ENCODE data around the gene ITGB5. TPM values are rescaled to one million over a fixed set of nuclear protein-coding genes. Genes with fewer than 3 reads are reported as not detected.

The ITGB5 gene
- total RNA-seq, 1 donor from 2014 or later = 70.0 TPM

DNA sequence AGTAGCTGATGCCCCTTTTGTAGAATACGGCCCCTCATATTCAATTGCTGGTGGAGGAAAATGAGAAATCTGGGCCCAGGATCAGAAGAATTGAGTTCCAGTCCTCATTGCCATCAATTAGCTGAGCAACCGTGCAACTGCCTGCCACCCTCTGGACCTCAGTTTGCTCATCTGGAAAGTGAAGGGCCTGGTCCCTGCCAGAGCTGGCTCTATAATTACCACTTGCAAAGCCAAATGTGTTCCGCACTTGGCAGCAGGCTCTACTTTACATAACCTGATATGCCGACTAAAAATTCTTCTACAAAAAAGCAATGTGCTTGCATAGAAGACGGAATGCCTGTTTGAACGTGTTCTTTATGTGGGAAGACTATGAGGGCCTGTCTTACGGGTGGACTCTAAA is 8.6 kb upstream of the ITGB5 start:
- DNase-seq (ENCODE audit: low read depth in 2 of 2) = no peak

DNA sequence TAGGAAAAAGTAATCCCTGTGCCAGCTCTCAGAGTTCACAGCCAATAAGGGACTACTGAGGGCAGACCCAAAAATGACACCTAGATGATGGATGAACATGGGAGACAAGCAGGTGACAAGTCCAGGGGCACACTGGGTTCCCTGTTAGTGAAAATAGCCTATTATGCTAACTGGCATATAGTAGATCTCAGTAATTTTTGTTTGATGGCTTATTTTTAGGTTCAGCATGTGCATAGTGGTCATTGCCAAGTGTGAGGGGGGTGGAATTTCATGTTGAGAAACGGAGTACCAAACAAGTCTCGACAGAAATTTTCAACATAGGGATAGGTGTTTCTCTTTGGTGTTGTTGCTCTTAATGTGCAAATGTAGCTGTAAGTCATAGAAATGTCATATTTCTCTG is 6.4 kb upstream of the ITGB5 start:
- DNase-seq (ENCODE audit: low read depth in 2 of 2) = no peak

DNA sequence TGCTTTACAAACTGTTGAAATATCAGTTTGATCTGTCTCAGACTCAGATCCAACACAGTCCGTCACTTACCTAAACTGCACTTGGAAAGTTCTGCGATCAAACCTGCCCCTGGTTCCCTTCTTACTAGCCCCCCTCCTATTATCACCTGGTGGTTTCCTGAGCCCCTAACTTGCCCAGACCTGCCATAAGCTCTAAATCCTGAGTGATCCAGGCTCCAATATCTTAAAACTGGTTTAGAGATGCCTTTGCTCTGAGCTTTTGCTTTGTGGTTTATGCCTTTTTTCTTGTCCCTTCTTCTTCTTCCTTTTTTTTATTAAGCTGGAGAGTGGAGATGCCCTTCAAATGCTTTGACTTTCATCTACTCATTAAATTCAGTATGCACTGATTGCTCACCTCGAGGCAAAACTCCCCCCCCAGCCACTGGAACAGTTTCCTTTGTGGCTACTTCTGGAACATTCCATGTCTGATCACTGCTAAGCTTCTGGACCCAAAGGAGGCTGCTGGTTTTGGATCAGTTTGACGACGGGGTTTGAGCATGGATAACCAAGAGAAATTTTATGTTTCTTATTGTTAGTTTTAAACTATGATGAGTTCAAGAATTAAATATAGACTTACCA is 3.5 kb upstream of the ITGB5 start:
- no peak for DNase-seq (ENCODE audit: low read depth in 2 of 2)

DNA sequence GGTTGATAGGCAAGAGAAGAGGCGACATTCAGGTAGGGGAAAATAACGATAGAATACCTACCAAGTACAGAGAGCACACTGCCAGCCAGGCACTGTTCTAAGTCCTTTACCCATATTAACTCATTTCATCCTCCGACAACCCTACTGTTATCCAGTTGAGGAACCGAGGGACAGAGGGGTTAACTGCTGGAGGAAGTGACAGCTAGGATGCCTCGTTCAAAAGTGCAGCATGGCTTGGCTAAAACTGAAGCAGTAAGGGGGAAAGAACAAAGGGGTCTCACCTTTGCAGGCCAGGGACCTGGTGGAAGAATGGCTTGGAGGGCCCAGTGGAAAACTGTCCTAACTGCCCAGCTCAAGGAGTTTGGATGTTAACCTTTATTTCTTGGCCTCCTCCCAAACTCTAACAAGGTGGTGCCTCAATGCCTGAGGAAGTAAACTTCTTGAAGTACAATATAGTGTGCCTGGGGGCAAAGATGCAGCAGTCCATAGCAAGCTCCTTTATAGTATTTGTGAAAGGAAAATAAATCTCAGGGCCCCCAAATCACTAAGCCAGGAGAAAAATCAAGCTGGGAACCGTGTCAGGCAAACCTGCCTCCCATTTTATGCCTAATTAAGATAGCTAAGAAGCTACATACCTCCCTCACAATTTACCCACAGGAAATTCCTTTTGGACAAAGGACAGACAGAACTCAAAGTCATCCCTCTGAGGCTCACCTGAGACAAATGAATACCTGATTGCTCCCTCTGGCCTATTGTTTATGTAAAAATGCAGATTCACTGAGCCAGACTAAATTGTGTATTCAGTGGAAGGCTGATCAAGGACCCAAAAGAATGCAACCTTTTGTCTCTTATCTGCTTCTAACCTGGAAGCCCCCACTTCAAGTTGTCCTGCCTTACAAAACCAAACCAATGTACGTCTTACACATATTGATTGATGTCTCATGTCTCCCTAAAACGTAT is 1.6 kb upstream of the ITGB5 start:
- DNase-seq (ENCODE audit: low read depth in 2 of 2) = no peak

DNA sequence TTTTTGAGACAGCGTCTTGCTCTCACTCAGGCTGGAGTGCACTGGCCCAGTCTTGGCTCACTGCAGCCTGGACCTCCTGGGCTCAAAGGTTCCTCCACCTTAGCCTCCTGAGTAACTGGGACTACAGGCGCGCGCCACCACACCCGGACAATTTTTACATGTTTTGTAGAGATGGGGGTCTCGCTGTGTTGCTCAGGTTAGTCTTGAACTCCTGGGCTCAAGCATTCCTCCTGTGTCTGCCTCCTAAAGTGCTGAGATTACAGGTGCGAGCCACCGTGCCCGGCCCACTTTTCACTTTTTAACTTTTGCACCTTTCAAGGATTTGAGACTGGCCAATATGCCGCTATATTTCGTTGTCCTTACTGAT is 750 bp upstream of the ITGB5 start:
- DNase-seq (ENCODE audit: low read depth in 2 of 2) = no peak

DNA sequence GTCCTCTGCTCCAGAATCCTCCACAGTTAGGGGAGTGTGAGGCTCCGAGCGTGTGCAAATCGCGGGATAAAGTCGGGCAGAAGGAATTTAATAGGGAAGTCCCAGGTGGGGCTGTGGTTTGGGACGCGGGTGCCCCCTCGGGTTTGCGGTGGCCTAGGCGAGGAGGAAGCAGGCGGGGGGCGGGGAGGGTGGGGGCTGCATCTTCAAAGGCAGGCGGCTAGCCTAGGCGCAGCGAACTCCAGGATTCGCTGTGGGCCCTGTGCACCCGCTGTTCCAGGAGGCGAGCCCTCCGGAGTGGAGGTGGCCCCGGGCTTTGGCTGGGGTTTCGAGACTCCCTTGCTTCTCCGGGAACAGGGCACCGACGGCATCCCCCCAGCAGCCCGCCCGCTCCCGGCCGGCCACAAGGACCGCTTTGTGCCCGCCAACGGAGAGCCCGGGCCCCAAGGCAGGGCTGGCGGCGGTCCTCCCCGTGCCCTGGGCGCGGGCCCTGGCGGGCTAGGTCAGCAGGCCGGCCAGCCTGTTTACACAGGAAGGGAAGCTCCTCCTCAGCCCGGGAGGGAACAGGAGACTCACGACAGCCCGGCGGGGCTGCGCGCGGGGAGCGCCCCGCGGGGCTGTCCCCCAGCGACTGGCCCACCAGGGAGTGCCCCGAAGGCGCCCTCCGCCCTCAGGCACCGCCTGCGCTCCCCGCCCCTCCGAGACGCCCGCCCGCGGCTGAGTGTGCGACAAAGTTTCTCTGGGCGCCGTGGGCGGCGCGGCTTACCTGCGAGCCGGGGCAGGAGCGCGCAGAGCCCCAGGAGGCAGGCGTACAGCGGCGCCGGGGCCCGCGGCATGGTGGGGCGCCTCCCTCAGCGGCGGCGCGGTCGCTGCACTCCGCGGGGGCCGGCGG is 753 bp downstream of the ITGB5 start:
- DNase-seq (ENCODE audit: low read depth in 2 of 2) = peak in 1 of 2 donors; percentile 58

DNA sequence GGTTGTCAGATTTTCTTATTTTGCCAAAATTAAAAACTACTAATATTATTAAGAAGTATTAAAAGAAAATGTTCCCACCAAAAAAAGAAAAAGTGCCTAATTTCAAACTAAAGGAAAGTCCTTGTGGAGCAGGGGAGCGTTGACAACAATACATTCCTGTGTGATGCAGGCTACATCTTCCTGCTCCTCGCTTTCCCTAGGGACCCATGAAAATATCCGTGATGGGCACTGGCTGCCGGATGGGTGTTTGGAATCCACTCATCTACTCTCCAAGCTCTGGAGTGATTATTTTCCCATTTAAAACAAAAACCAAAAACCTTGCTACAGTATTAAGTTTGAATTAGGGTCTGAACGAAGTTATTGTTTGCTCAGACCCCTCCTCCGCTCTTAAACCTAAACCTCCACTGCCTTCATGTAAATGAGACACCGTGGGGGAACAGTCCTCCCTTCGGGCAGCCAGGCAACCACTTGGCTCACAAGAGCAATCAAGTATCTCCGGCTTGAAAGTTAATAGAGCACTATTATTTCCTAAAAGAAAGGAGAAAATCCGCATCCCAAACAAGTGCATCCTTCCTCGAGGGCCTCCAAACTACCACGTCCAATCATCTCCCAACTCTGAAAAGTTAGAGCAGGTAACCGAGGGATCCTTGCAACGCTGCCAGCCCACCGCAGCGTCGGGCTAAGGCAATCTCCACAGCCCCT is 1.5 kb downstream of the ITGB5 start:
- DNase-seq (ENCODE audit: low read depth in 2 of 2) = no peak

DNA sequence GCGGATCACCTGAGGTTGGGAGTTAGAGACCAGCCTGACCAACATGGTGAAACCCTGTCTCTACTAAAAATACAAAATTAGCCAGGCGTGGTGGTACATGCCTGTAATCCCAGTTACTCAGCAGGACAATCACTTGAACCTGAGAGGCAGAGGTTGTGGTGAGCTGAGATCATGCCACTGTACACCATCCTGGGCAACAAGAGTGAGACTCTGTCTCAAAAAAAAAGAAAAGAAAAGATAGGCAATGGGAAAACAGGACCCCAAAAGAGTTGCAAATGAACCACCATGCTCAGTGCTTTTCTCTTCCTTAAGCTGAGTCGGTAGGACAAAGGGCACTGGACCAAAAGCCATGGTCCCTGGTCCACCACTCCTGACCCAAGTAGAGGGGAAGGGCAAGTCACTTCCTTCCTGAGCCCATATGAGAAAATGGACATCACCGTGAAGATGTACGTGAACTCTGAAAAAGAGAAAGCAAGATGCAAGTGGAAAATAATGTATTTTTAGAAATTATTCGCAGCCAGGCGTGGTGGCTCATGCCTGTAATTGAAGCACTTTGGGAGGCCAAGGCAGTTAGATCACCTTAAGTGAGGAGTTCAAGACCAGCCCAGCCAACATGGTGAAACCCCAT is 2.6 kb downstream of the ITGB5 start:
- DNase-seq (ENCODE audit: low read depth in 2 of 2) = no peak

DNA sequence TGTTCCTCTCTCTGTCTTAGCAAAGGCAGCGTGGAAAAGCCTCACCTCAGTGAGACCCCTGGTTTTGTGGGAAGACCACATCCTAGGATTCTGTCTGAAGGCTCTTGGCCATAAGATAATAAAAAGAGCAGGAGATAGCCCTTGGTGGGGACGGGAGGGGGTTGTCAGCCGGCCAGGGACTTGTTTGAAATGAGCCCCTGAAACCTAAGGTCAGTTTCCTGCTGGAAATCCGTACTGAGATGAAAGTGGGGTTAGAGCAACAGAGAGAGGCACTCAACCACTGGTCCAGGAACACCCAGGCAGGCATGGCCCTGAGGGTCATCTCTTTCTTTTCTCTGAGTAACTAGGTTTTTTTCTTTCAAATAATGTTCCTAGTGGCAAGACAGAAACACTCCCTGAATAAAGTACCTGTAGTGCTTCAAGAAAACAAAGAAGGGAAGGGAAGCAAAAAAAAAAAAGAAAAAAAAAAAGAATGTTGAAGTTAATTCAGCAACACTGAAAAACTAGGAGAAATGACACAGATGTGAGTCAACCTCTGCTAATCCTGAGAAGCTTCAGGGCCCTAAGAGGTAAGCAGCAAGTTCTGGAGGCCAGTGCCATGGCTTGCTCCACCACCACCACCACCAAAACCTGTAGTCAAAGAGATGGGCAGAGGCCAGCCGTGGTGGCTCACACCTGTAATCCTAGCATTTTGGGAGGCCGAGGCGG is 3.2 kb downstream of the ITGB5 start:
- peak in 1 of 2 donors; percentile 23 for DNase-seq (ENCODE audit: low read depth in 2 of 2)

DNA sequence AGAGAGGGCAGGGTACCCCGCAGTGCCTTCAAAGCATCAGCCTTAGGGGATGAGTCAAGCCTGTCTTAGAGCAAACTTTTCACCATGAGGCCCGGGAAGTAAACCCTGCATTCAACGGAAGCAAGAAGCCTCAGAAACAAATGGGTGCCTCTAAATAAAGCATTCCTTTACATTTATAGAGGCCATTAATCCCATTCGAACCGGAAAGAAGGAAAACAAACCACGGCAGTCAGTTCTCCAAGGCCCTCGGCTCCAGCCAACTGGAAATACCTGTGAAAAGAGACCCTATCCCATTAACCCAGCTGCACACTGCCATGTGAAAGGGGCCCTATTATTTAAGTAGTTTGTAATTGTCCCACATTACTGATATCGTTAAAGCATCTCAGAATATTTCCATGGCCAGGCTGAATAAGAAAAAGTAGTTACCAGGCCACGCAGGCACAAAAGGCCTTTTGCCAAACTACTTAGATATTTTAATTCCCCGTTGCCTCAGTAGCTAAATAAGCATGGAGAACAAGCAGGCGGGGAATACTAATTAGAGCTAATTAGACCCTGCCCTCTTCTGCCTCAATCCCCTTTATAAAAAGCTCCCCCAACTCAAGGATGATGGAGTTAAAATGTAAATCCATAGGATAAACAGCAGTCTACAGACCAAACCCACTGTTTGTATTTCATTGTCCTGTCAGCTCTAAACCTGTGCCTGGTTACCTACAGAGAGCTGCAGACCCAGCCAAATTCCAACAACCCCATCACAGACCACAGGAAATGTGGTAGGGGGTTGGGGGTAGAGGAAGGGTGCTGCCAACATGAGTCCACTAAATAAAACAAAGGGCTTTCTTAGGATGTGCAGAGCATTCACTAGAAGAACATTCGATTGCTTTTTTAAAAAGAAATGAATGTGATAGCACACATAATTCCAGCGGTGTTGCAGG is 4.1 kb downstream of the ITGB5 start:
- DNase-seq (ENCODE audit: low read depth in 2 of 2) = no peak

DNA sequence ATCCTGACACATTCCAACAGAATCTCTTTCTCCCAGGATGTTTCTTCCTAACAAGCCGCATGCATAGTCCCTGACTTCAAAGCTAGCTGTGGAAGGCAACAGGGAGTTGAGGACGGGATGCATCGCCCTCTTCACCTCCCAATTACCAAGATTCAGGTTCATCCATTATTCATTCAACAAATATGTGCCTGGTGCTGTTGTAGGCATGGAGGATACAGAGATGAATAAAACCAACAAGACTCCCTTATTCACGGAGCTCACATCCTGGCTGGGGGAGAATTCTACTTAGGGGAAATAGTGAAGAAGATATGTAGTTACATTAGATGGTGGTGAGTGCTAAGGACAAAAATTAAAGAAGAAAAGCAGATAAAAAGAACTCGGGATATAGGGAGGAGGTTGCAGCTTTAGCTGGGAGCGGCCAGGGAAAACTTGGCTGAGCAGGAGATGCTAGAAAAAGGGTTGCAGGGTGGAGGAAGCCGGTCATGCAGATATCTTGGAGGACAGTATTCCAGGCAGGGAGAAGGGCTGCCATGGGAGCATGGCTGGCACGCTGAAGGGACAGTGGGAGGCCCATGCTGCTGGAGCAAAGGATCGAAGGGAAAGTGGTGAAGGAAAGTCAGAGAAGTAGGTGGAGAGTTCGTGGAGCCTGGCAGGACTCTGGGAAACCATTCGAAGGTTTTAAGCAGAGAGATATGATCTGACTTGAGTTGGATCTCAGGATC is 5.0 kb downstream of the ITGB5 start:
- no peak for DNase-seq (ENCODE audit: low read depth in 2 of 2)

DNA sequence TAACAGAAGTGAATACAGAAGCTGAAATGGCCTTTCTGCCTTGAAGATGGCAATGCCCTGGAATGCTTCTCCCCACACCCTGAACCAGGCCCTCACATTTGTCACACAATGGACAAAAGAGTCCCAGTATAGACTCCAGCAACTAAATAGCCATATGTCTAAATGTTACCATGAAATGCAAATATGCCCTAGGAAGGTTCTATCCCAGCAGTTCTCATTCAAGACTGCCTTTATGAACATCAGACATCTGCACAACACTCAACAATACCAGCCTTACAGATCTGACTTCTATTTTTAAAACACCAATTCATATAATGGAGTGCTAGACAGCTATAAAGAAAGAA is 7.9 kb downstream of the ITGB5 start:
- DNase-seq (ENCODE audit: low read depth in 2 of 2) = no peak

DNA sequence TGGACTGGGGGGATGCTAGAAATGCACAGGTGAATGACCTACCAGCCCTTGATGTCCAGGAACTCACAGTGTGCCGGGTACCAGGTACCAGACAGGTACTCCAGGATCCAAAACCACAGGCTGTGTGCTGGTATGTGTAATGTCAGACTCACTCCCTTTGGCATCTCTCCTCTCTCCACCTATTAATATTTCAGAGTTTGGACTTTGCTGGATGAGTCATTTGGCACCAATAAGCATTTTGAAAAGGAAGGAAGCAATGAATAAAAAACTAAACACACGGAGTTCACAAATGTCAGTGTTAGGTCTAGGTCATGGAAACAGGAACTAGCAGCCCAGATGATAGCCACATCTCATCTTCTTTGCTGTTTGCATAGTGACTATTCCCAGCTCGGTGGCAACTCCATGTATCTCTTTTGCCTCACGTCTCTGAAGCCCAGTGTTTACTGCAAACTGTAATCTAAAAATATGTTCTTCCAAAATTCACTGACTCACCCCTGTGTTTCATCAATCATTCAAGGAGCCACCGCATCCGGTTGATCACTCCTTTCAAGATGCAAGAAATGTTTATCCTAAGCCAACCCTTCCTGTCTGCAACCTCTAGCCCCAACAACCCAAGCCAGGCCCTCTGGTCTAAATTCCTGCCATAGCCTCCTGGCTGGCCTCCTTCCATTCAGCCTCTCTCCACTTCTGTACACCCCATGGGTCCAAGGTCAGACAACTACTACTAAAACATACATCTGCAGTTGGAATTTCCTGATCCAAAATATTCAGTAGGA is 8.4 kb downstream of the ITGB5 start:
- peak; percentile 95 to 96 for DNase-seq (ENCODE audit: low read depth in 2 of 2)

DNA sequence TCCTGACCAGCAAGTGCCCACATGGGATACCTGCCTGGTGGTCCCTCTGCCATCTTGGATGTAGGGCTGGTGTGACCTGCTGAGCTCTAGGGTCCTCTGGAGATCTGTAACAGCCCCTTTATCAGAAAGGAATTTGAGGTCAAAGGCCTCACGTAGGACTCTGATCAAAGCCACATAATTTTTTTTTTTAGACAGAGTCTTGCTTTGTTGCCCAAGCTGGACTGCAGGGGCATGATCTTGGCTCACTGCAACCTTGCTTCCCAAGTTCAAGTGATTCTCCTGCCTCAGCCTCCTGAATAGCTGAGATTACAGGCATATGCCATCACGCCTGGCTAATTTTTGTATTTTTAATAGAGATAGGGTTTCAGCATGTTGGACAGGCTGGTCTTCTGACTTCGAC is 9.5 kb downstream of the ITGB5 start:
- DNase-seq (ENCODE audit: low read depth in 2 of 2) = no peak

DNA sequence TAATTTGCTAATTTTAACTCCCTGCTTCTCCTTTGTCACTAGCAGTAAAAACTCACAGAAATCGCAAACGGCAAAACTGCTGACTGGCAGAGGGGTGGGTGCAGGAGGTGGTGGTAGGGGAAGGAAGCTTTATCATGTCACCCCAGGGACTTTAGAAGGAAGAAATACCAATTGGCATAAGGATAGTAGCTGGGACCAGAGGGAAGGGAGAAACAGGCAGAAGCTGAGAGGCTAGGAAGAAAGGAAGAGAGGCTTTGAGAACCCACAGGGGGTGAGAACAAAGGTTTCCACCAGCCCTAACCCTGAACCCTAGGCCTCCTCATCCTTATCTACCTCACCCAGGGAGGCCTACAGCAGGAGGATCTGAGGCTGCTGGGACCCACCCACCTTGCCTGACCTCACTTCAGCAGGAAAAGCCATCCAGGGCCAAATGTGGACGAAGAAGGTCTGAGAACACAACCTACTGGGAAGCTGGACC is 10.7 kb downstream of the ITGB5 start:
- DNase-seq (ENCODE audit: low read depth in 2 of 2) = no peak

DNA sequence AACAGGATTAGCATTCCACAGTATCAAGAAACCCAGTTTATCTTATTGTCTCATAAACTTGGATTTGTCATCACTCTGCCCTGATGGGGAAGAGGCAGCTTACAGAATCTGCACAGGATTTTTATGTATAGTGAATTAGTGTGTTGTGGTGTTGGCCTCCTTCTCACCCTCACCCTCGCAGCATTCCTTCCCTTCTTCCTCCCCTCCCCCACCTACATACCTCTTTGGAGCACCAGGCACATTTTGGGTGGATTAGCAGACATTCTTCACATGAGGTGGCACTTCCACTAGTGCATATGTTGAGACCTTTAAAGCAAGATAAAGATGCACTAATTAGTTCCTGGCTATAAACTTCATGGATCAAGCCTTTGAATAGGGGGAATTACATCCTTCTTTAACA is 13.9 kb downstream of the ITGB5 start:
- no peak for DNase-seq (ENCODE audit: low read depth in 2 of 2)

DNA sequence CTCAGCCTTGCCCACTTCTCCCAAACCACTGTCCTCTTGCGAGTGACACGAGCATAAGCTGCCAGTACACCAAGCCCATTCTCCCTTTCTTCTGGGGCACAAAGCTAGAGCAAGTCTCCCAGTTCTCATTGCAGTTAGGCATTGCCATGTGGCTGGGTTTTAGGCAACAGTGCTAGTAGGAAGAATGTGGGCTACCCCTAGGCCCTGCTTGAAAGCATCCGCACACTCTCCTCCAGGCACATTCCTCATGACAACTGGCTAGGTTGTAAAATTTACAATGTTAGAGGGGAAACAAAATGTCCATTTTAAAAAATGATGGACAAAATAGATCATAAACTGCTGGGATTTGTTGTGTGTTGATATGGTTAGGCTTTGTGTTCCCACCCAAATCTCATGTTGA is 19.7 kb downstream of the ITGB5 start:
- DNase-seq (ENCODE audit: low read depth in 2 of 2) = no peak

DNA sequence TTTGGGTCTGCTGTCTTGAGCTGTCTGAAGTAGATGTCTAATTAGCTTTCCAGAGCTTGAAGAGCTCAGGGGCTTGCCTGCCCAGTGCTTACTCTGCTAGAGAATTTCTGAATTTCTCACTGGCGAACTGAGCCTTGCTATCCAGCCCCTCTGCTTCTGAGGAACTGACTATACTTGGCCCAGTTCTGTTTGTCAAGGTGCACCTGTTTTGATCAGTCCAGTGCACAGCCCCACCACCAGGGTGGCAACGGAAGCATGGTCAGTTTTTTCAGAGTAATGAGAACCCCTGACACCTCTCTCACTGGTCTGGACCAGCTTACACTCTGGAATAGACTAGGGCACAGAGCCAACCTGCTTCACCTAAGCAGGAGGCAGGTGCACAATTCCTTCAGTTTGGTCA is 25.2 kb downstream of the ITGB5 start:
- no peak for DNase-seq (ENCODE audit: low read depth in 2 of 2)

All from dermis microvascular lymphatic vessel endothelial cell (primary cell).